Activated gamma-delta T cell (primary cell): ENCODE data around the gene MBNL3.
"Not testable (repeated sequence)": the region's sequence is repeated elsewhere in the genome, so short reads cannot be mapped to it uniquely, and the experiment has no call there.

Experiments
- DNase-seq: peaks from one replicate; lab custom pipeline; 2025; lab: John Stamatoyannopoulos, UW

MBNL3 gene

GRCh38 chrX:132474544-132475248, 14.1 kb downstream of the MBNL3 start:
- no peak for DNase-seq

DNA sequence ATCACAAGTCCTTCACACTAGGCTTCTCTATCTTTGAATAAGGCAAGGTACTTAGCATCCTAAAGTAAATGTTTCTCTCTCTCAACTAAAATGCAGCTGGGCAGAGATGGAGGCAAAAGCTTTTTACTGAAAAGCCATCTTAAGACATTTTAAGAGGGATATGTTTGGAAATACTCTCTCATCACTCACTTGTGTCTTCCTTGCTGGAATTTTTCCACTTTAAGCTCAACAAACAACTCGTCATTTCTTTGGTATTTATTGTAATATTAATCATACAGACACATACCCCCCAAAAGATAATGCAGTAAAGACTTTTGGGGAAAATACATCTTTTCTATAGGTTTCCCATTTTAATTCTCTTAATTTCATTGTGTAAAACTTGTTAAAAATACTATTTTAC, 16.4 kb downstream of the MBNL3 start:
- no peak for DNase-seq

DNA sequence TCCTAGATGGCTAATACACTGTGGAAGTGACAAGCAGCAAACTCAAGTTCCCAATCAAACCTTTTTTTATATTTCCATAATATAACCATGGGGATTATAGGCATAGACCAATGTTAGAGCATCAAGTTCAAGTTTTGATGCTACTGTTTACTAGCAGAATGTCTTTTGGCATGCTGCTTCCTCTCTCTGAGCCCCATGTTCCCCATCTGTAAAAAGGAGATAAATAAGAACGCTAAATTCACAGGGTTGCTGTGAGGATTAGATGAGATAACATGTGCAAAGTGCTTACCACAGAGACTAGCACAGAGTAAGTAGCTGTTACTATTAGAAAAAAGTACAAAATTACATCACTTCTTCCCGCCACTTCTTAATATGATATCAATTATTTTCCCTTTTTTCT, 18.0 kb downstream of the MBNL3 start:
- DNase-seq = no peak

GRCh38 chrX:132470179-132470578, 18.7 kb downstream of the MBNL3 start:
- DNase-seq = no peak

GRCh38 chrX:132468454-132468853, 20.4 kb downstream of the MBNL3 start:
- DNase-seq = no peak

GRCh38 chrX:132467989-132468388, 20.8 kb downstream of the MBNL3 start:
- DNase-seq = no peak

- DNase-seq = no peak
These were observed 21.8 kb downstream of the MBNL3 start for GRCh38 chrX:132467026-132467425.

GRCh38 chrX:132463411-132463810, 25.4 kb downstream of the MBNL3 start:
- no peak for DNase-seq

DNA sequence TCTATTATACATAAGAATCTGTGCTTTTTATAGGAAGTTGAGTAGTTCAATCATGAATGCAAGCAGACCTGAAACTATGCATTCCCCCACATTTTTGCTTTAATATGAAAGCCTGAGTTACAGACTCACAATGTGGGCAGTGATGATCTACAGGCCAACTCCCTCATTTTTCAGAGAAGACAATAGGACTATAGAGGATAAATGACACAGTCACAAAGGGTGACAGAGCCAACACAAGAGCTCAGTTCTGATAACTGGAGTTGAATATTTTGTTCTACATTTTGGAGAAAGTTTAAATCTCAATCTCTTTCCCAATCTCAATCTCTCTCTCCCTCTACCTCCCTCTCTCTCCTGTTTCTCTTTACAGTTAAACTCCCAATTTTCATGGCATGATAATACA, 27.0 kb downstream of the MBNL3 start:
- DNase-seq = no peak

DNA sequence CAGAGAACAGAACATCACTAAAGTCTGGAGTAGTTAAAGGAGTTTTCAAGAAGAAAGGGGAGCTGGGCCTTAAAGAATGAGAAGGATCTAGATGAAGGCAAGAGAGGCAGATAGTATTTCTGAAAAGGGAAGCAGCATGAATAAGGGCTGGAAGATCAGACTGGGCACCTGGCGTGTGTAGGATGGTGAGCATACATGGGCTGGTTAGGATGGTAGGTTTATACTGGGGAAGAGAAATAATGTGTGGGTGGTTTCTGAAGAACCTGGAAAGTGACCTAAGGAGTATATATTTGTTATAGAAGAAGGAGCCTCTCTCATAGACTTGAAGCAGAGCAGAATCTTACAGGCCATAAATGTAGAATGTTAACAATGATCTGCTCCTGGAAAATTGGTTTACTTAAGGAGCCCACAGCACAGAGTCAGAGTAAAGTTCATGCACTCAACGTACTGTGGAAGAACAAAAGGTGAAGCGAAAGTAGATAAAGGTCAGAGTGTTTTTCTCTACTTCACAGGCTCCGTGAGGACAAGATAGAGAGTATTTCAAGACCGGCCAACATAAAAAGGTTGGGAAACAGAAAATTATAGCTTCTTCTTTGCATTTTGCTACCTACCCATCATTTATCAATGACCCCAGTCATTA, 35.8 kb downstream of the MBNL3 start:
- no peak for DNase-seq

GRCh38 chrX:132445909-132446308, 42.9 kb downstream of the MBNL3 start:
- DNase-seq = not testable (repeated sequence)

- no peak for DNase-seq
These were observed 43.9 kb downstream of the MBNL3 start for GRCh38 chrX:132444936-132445335.

DNA sequence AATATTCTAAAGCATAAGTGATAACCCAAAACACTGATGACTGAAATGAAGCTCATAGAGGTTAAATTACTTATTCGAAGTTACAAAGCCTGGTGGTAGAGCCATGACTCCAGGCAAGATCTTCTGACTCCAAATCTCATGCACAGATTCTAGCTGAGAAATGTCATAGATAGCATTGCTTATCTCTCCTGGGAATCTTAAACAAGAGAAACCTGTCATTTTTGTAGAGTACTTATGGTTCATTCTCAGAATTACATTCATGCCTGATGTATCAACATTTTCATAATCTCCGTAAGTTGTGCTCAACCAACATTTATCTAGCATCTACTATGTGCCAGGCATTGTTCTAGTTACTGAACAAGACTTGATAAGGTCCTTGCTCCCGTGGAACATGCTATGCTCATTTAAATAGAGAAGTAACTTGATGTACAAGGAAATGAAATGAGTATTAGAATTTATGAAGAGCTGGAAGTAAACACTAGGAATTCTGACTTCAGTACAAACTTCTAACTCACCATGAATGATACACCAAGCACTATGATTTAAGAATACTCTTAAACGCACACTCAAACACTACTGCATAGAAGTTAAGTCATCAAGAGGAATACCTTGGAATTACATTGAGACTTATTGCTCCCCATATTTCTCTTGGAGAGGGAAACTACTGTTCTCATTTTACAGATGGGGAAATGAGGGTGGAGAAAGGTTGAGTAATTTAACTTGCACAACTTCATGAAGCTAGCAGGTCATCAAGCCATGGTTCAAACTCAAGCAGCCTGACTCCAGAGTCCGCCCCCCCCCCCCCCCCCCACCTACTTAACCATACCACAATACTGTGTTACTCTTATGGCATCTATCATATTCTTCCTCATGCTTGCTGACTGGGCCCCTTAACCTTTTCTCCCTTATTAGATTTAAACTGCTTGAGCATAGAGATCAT, 45.4 kb downstream of the MBNL3 start:
- no peak for DNase-seq

- DNase-seq = no peak
These were observed 46.1 kb downstream of the MBNL3 start for GRCh38 chrX:132442691-132443090.

GRCh38 chrX:132435222-132435621, 53.6 kb downstream of the MBNL3 start:
- no peak for DNase-seq

DNA sequence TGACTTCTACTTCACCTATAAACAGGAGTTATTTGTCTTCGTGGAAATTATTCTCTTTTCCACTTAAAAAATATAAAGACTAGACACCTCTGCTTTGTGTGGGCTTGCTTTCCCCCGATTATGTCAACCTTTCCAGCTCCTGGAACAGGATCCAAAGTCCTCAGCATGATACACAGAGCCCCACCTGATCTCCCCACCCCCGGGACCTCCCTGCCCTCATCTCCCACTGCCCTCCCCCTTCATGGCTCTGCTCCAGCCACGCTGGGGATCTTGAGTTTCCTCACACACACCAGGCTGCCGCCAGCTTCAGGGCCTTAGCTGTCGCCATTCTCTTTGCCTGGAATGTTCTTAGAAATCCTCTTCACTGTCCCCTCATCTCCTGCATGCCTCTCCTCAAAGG, 55.3 kb downstream of the MBNL3 start:
- DNase-seq = no peak

GRCh38 chrX:132433001-132433400, 55.8 kb downstream of the MBNL3 start:
- no peak for DNase-seq

DNA sequence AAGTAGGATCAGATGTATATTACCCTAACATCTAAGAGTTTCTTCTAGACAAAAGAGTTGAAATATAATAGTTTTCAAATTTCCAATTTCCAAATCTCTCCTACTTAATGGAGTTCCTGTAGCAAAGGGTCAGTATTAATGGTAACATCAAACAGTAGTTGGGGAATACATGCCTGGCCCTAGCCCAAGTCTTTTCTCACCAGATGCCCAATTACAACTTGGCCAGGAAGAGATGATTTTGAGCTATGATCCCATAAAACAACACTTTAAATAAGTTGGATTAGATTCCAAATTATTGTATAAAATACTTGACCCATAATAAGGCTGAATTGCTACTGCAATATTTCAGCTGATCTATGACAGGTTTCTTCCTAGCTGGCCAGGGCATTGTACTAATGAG, 59.9 kb downstream of the MBNL3 start:
- DNase-seq = no peak

GRCh38 chrX:132426695-132427281, 62.0 kb downstream of the MBNL3 start:
- DNase-seq = no peak

- DNase-seq = no peak
These were observed 63.0 kb downstream of the MBNL3 start for GRCh38 chrX:132425744-132426318.

- no peak for DNase-seq
These were observed 65.5 kb downstream of the MBNL3 start for GRCh38 chrX:132423323-132423722.

- DNase-seq = no peak
These were observed 73.8 kb downstream of the MBNL3 start for GRCh38 chrX:132415012-132415411.
